Peyer's patch (tissue), 4 donors: ENCODE results near the gene RAB28.

Experiments
- CTCF ChIP-seq, 6 experiments: fragments of 450-650 bp in 4 of 6; fragments of 200-600 bp in 2 of 6; sonication (generic) in 1 of 6; IDR thresholded peaks; one replicate each; pipeline ENCODE4 v1.5.1; 2017 to 2019; ENCODE audit warnings: antibody characterized with exemption in 6 of 6, mild to moderate bottlenecking in 3 of 6, moderate library complexity in 1 of 6
- POLR2A ChIP-seq, 2 donors: fragments of 450-650 bp; IDR thresholded peaks; one replicate each; pipeline ENCODE4 v1.5.1; 2017; ENCODE audit warnings: antibody characterized with exemption in 2 of 2, mild to moderate bottlenecking in 2 of 2, moderate library complexity in 2 of 2

- TF ChIP-seq POLR2A (IDR thresholded peaks at IDR 0.05) = no peak
- TF ChIP-seq CTCF (IDR thresholded peaks at IDR 0.05) = no peak
Measured at GRCh38 chr4:13493793-13494192, 9.7 kb upstream of the RAB28 start.
